Esophagus muscularis mucosa (tissue), 4 donors: ENCODE data around the gene DAPK1. TPM values are rescaled to one million over a fixed set of nuclear protein-coding genes. Genes with fewer than 3 reads are reported as not detected.
A peak's percentile ranks its signal among the peaks of the same experiment; 100 is the strongest.

Source experiments
- DNase-seq: peaks from one replicate; pipeline ENCODE4 v3.0.0-alpha.2; 2017; ENCODE audit errors: extremely low spot score
- H3K27ac ChIP-seq, 4 donors: fragments of 200-600 bp; sonication (generic); replicated peaks in 1 of 4; 1 replicate in 3 of 4; 2 replicates in 1 of 4; pipeline ENCODE4 v1.5.1; 2016 to 2019; ENCODE audit warnings: mild to moderate bottlenecking in 1 of 4
- H3K27me3 ChIP-seq, 4 donors: fragments of 200-600 bp; sonication (generic); one replicate each; pipeline versions ENCODE4 v1.5.1 to v1.6.0; 2016 to 2019
- H3K36me3 ChIP-seq, 4 donors: fragments of 200-600 bp; sonication (generic); one replicate each; pipeline ENCODE4 v1.5.1; 2016 to 2019
- H3K4me1 ChIP-seq, 4 donors: fragments of 200-600 bp; sonication (generic); one replicate each; pipeline ENCODE4 v1.5.1; 2016 to 2019
- H3K4me3 ChIP-seq, 4 donors: fragments of 200-600 bp; sonication (generic); 1 replicate in 2 of 4; 2 replicates in 2 of 4; pipeline ENCODE4 v1.5.1; 2016 to 2019; ENCODE audit warnings: mild to moderate bottlenecking in 4 of 4, moderate library complexity in 1 of 4
- H3K9me3 ChIP-seq, 4 donors: fragments of 200-600 bp; sonication (generic); 1 replicate in 3 of 4; 2 replicates in 1 of 4; pipeline ENCODE4 v1.5.1; 2016 to 2019
- CTCF ChIP-seq, 3 experiments: fragments of 200-600 bp in 2 of 3; fragments of 450-650 bp in 1 of 3; sonication (generic) in 2 of 3; IDR thresholded peaks; one replicate each; pipeline ENCODE4 v1.5.1; 2017 to 2019; ENCODE audit warnings: antibody characterized with exemption in 3 of 3, mild to moderate bottlenecking in 2 of 3, moderate library complexity in 1 of 3
- EP300 ChIP-seq: sonication (generic); formaldehyde crosslinking; IDR thresholded peaks from one replicate; pipeline ENCODE4 v1.6.1; 2017; ENCODE audit warnings: antibody characterized with exemption
- POLR2A ChIP-seq: fragments of 450-650 bp; IDR thresholded peaks from one replicate; pipeline ENCODE4 v1.6.1; 2017; ENCODE audit warnings: antibody characterized with exemption, moderate library complexity, mild to moderate bottlenecking, low read depth
- POLR2AphosphoS5 ChIP-seq, 2 donors: sonication (generic); formaldehyde crosslinking; IDR thresholded peaks; one replicate each; pipeline ENCODE4 v1.6.1; 2017; ENCODE audit warnings: antibody characterized with exemption in 2 of 2
- WGBS: methylation state at CpG from one replicate; pipeline ENCODE4 v1.1.5; 2018; 5-methylcytosine and 5-hydroxymethylcytosine counted together
- intact Hi-C: fragments of 100-400 bp; cut with DNase I; formaldehyde crosslinking; loops from one replicate; pipeline ENCODE4 v1.15.1; 2023
- total RNA-seq, 4 donors: library from RNA; depleted of rRNA; stranded (reverse); fragments of >200 nt; gene quantifications; one replicate each; pipeline versions ENCODE4 v1.1.0 to v1.2.1, GENCODE V29; 2016

DAPK1 gene
- total RNA-seq, 4 donors from 2014 or later, result 51.7 to 96.8 (median 80.7) TPM

GRCh38 chr9:87579781-87580541, 82.3 kb downstream of the DAPK1 start:
- Histone ChIP-seq H3K9me3 (no peaks in the 10 kb centered on the region), H3K4me3 (no peak overlapping the region), H3K27ac (peak overlapping the region in 2 of 4 donors; percentile 68 to 80), H3K4me1 (peaks cover 4 to 76% (median 64%) of the 10 kb centered on the region in 4 donors), H3K27me3 (no peaks in the 10 kb centered on the region), H3K36me3 (no peaks in the 10 kb centered on the region)
- no peak for DNase-seq
- intact Hi-C loops, result no loop called here
- 84% methylated on average over 2 of the region's 2 CpGs for WGBS
- TF ChIP-seq EP300 (no peak), POLR2AphosphoS5 (IDR thresholded peaks at IDR 0.05) (no peak), CTCF (IDR thresholded peaks at IDR 0.05) (no peak), POLR2A (no peak)

GRCh38 chr9:87580941-87581438, 83.3 kb downstream of the DAPK1 start:
- no peak for DNase-seq
- Histone ChIP-seq H3K36me3 (no peaks in the 10 kb centered on the region), H3K9me3 (no peaks in the 10 kb centered on the region), H3K4me1 (peaks cover 4 to 83% (median 70%) of the 10 kb centered on the region in 4 donors), H3K4me3 (no peak overlapping the region), H3K27me3 (no peaks in the 10 kb centered on the region), H3K27ac (peak overlapping the region; percentile 68 to 80 (median 71))
- 94% methylated on average over 10 of the region's 10 CpGs for WGBS
- intact Hi-C loops, result no loop called here
- TF ChIP-seq CTCF (IDR thresholded peaks at IDR 0.05) (no peak), POLR2A (no peak), POLR2AphosphoS5 (IDR thresholded peaks at IDR 0.05) (no peak), EP300 (no peak)

GRCh38 chr9:87581513-87581912, 83.8 kb downstream of the DAPK1 start:
- no peak for DNase-seq
- 22% methylated on average over 3 of the region's 3 CpGs for WGBS
- Histone ChIP-seq H3K4me3 (no peak overlapping the region), H3K4me1 (peaks cover 4 to 81% (median 70%) of the 10 kb centered on the region in 4 donors), H3K36me3 (no peaks in the 10 kb centered on the region), H3K27ac (peak overlapping the region; percentile 68 to 80 (median 71)), H3K9me3 (no peaks in the 10 kb centered on the region), H3K27me3 (no peaks in the 10 kb centered on the region)
- intact Hi-C loops, result no loop called here
- TF ChIP-seq POLR2AphosphoS5 (IDR thresholded peaks at IDR 0.05) (peak; percentile 28 to 70), EP300 (no peak)

- H3K27me3 ChIP-seq, result no peaks in the 10 kb centered on the region
- no peak for DNase-seq
- intact Hi-C loops, result no loop called here
- H3K27ac ChIP-seq, result peak overlapping the region; percentile 68 to 80 (median 71)
- WGBS, result 77% methylated on average over 10 of the region's 10 CpGs
- H3K4me3 ChIP-seq, result no peak overlapping the region
- no peaks in the 10 kb centered on the region for H3K36me3 ChIP-seq
- H3K4me1 ChIP-seq, result peaks cover 4 to 81% (median 68%) of the 10 kb centered on the region in 4 donors
- H3K9me3 ChIP-seq, result no peaks in the 10 kb centered on the region
- TF ChIP-seq POLR2A (no peak), CTCF (IDR thresholded peaks at IDR 0.05) (no peak), EP300 (no peak), POLR2AphosphoS5 (IDR thresholded peaks at IDR 0.05) (no peak)
Measured at GRCh38 chr9:87581949-87582637, 84.4 kb downstream of the DAPK1 start.

GRCh38 chr9:87584326-87584725, 86.7 kb downstream of the DAPK1 start:
- Histone ChIP-seq H3K4me3 (no peak overlapping the region), H3K27me3 (no peaks in the 10 kb centered on the region), H3K36me3 (no peaks in the 10 kb centered on the region), H3K4me1 (peaks cover 4 to 72% (median 54%) of the 10 kb centered on the region in 4 donors), H3K9me3 (no peaks in the 10 kb centered on the region), H3K27ac (peak overlapping the region in 2 of 4 donors; percentile 48 to 51)
- intact Hi-C loops, result no loop called here
- no peak for TF ChIP-seq EP300
- TF ChIP-seq CTCF (IDR thresholded peaks at IDR 0.05), result no peak
- TF ChIP-seq POLR2A, result no peak
- no peak for TF ChIP-seq POLR2AphosphoS5 (IDR thresholded peaks at IDR 0.05)
- no peak for DNase-seq
